Prostate gland (tissue), 2 donors: ENCODE measurements around the gene AFF3.

Experiments used
- POLR2A ChIP-seq: fragments of 450-650 bp; IDR thresholded peaks from one replicate; pipeline ENCODE4 v1.6.1; 2016; ENCODE audit warnings: antibody characterized with exemption, mild to moderate bottlenecking
- TF ChIP-seq, protein P1 (sequence below), 4 experiments: fragments of 200-600 bp in 2 of 4; fragments of 450-650 bp in 2 of 4; sonication (generic) in 2 of 4; IDR thresholded peaks; 1 replicate in 3 of 4; 2 replicates in 1 of 4; pipeline ENCODE4 v1.5.1; 2016 to 2019; ENCODE audit warnings: antibody characterized with exemption in 4 of 4, mild to moderate bottlenecking in 2 of 4, moderate library complexity in 2 of 4

DNA sequence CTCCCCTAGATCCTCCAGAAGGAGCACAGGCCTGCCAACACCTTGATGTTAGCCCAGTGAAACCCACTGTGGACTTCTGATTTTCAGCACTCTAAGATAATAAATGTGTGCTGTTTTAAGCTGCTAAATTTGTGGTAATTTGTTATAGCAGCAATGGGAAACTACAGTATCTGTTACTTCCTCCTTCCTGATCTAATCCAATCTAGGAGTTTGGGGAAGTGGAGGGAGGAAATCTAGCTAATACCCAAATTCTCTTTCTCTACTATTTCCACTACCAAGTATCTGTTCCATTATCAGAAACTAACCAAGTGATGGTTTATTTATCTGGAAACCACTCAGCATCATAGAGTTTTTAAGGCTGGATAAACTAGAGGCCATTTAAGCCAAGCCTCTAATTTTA is 64.9 kb downstream of the AFF3 start:
- no peak for TF ChIP-seq POLR2A
- TF ChIP-seq, protein P1, sequence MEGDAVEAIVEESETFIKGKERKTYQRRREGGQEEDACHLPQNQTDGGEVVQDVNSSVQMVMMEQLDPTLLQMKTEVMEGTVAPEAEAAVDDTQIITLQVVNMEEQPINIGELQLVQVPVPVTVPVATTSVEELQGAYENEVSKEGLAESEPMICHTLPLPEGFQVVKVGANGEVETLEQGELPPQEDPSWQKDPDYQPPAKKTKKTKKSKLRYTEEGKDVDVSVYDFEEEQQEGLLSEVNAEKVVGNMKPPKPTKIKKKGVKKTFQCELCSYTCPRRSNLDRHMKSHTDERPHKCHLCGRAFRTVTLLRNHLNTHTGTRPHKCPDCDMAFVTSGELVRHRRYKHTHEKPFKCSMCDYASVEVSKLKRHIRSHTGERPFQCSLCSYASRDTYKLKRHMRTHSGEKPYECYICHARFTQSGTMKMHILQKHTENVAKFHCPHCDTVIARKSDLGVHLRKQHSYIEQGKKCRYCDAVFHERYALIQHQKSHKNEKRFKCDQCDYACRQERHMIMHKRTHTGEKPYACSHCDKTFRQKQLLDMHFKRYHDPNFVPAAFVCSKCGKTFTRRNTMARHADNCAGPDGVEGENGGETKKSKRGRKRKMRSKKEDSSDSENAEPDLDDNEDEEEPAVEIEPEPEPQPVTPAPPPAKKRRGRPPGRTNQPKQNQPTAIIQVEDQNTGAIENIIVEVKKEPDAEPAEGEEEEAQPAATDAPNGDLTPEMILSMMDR (IDR thresholded peaks at IDR 0.05), result no peak
